Measurements from ENCODE around the gene SLC22A14.
A peak's percentile ranks its signal among the peaks of the same experiment; 100 is the strongest.

The SLC22A14 gene

GRCh38 chr3:38364721-38365400 lies 82.8 kb downstream of the SLC22A14 start:
- H3K4me3 ChIP-seq (ENCODE audit: extremely low read depth, insufficient read depth, low read length, poor library complexity, severe bottlenecking) = no peak overlapping the region
- WGBS, 2 experiments (ENCODE audit: insufficient coverage in 2 of 2) = 90 to 96% methylated on average over 2 to 5 of the region's 6 CpGs
- no peaks in the 10 kb centered on the region for H3K9me3 ChIP-seq (ENCODE audit: control insufficient read depth, low read length)
- no peaks in the 10 kb centered on the region for H3K4me1 ChIP-seq (ENCODE audit: control insufficient read depth, insufficient read depth, low read length, poor library complexity, severe bottlenecking)
- H3K27ac ChIP-seq (ENCODE audit: low read depth, low read length, severe bottlenecking) = no peak overlapping the region
- H3K36me3 ChIP-seq (ENCODE audit: control insufficient read depth, insufficient read depth, low read length) = peaks cover 4% of the 10 kb centered on the region

- Histone ChIP-seq H3K4me3 (ENCODE audit: extremely low read depth, insufficient read depth, low read length, poor library complexity, severe bottlenecking) (no peak overlapping the region), H3K9me3 (ENCODE audit: control insufficient read depth, low read length) (no peaks in the 10 kb centered on the region), H3K4me1 (ENCODE audit: control insufficient read depth, insufficient read depth, low read length, poor library complexity, severe bottlenecking) (no peaks in the 10 kb centered on the region), H3K27ac (ENCODE audit: low read depth, low read length, severe bottlenecking) (no peak overlapping the region), H3K36me3 (ENCODE audit: control insufficient read depth, insufficient read depth, low read length) (peaks cover 10% of the 10 kb centered on the region)
- WGBS, 2 experiments (ENCODE audit: insufficient coverage in 2 of 2) = 83 to 95% methylated on average over 8 to 9 of the region's 13 CpGs
Observed at GRCh38 chr3:38365469-38366062, 83.5 kb downstream of the SLC22A14 start.

- 90 to 97% methylated on average over 3 of the region's 3 CpGs for WGBS, 2 experiments (ENCODE audit: insufficient coverage in 2 of 2)
- Histone ChIP-seq H3K9me3 (ENCODE audit: control insufficient read depth, low read length) (no peaks in the 10 kb centered on the region), H3K27ac (ENCODE audit: low read depth, low read length, severe bottlenecking) (no peak overlapping the region), H3K4me3 (ENCODE audit: extremely low read depth, insufficient read depth, low read length, poor library complexity, severe bottlenecking) (no peak overlapping the region), H3K36me3 (ENCODE audit: control insufficient read depth, insufficient read depth, low read length) (peaks cover 10% of the 10 kb centered on the region), H3K4me1 (ENCODE audit: control insufficient read depth, insufficient read depth, low read length, poor library complexity, severe bottlenecking) (no peaks in the 10 kb centered on the region)
Observed at GRCh38 chr3:38366082-38366481, 84.0 kb downstream of the SLC22A14 start.

GRCh38 chr3:38367779-38368178 lies 85.7 kb downstream of the SLC22A14 start:
- Histone ChIP-seq H3K36me3 (ENCODE audit: control insufficient read depth, insufficient read depth, low read length) (peaks cover 10% of the 10 kb centered on the region), H3K4me3 (ENCODE audit: extremely low read depth, insufficient read depth, low read length, poor library complexity, severe bottlenecking) (no peak overlapping the region), H3K4me1 (ENCODE audit: control insufficient read depth, insufficient read depth, low read length, poor library complexity, severe bottlenecking) (no peaks in the 10 kb centered on the region), H3K9me3 (ENCODE audit: control insufficient read depth, low read length) (no peaks in the 10 kb centered on the region), H3K27ac (ENCODE audit: low read depth, low read length, severe bottlenecking) (peak overlapping the region; percentile 72)
- WGBS, 2 experiments (ENCODE audit: insufficient coverage in 2 of 2) = 75 to 83% methylated on average over 1 to 2 of the region's 3 CpGs

Measured in mesodermal cell (in vitro differentiated cells).